Muscle layer of duodenum (tissue), 2 donors: ENCODE measurements around the gene FEZF2.

Experiments
- H3K27ac ChIP-seq: one replicate; pipeline ENCODE4 v1.7.0; 2013; ENCODE audit warnings: mild to moderate bottlenecking, low read length
- H3K27me3 ChIP-seq: one replicate; pipeline ENCODE4 v1.7.0; 2013; ENCODE audit warnings: low read depth, mild to moderate bottlenecking, control low read depth, low read length
- H3K36me3 ChIP-seq, 2 donors: one replicate each; pipeline ENCODE4 v1.7.0; 2013; ENCODE audit warnings: low read length in 2 of 2, control low read depth in 1 of 2, mild to moderate bottlenecking in 1 of 2; ENCODE audit not compliant: insufficient read depth in 2 of 2, control insufficient read depth in 1 of 2
- H3K4me1 ChIP-seq, 2 donors: one replicate each; pipeline ENCODE4 v1.7.0; 2013; ENCODE audit warnings: low read length in 2 of 2, mild to moderate bottlenecking in 2 of 2, control low read depth in 1 of 2, moderate library complexity in 1 of 2; ENCODE audit not compliant: insufficient read depth in 2 of 2, control insufficient read depth in 1 of 2
- H3K4me3 ChIP-seq, 2 donors: one replicate each; pipeline ENCODE4 v1.7.0; 2013; ENCODE audit warnings: low read length in 2 of 2, low read depth in 1 of 2, mild to moderate bottlenecking in 1 of 2
- H3K9me3 ChIP-seq, 2 donors: one replicate each; pipeline ENCODE4 v1.7.0; 2013; ENCODE audit warnings: low read length in 2 of 2, control low read depth in 1 of 2, mild to moderate bottlenecking in 1 of 2; ENCODE audit not compliant: control insufficient read depth in 1 of 2
- donor health status: healthy.

Gene FEZF2

GRCh38 chr3:62323241-62323640 lies 50.1 kb downstream of the FEZF2 start:
- Histone ChIP-seq H3K4me3 (no peak overlapping the region), H3K9me3 (no peaks in the 10 kb centered on the region), H3K27me3 (no peaks in the 10 kb centered on the region), H3K36me3 (peaks cover 0 to 16% of the 10 kb centered on the region in 2 donors), H3K4me1 (no peaks in the 10 kb centered on the region), H3K27ac (no peak overlapping the region)
